ENCODE measurements around the gene RAMP1.

GRCh38 chr2:237955640-237956401, 96.4 kb downstream of the RAMP1 start:
- no peak for TF ChIP-seq CTCF (conservative IDR thresholded peaks at IDR 0.05 in 1 of 2, IDR thresholded peaks at IDR 0.05 in 1 of 2; ENCODE audit: low read depth in 1 of 2, low read length in 2 of 2)
- no peak for TF ChIP-seq EZH2 (IDR thresholded peaks at IDR 0.05; ENCODE audit: low read length, missing control alignments)

Data from fibroblast of lung (primary cell).